AG04449 (cell line): ENCODE measurements around the gene ARID1B.

Source experiments
- CTCF ChIA-PET: fragments of 350-600 bp; formaldehyde crosslinking; extraction: SDS; loops from one replicate; lab custom pipeline; 2021; ENCODE audit warnings: antibody characterized with exemption; lab: Yijun Ruan, JAX
- POLR2A ChIA-PET: fragments of 400-600, 350-600 bp; formaldehyde crosslinking; extraction: SDS; loops from one replicate; lab custom pipeline; 2020; ENCODE audit warnings: antibody characterized with exemption, inconsistent platforms; lab: Yijun Ruan, JAX
- DNase-seq: peaks from one replicate; pipeline ENCODE4 v3.0.0-alpha.2; 2010; ENCODE audit warnings: low read depth, low spot score
- H3K4me3 ChIP-seq: 2 replicates; pipeline ENCODE4 v1.5.1; 2011; ENCODE audit warnings: low read depth, mild to moderate bottlenecking, control low read depth, low read length
- CTCF ChIP-seq: IDR thresholded peaks from one replicate; pipeline ENCODE4 v1.5.1; 2011; ENCODE audit warnings: mild to moderate bottlenecking, moderate library complexity, low read length, control low read depth, inconsistent platforms; ENCODE audit not compliant: insufficient read depth; ENCODE audit errors: missing control alignments

ARID1B gene

GRCh38 chr6:156867121-156867520, 89.9 kb downstream of the ARID1B start:
- ChIA-PET POLR2A (no interaction called here), CTCF (interaction anchor here (0.6 to 1.5 kb wide), 3 partner anchors 10 to 44 kb away, joined by 3 to 5 read pairs (median 5); no protein-coding TSS in a partner anchor)
- no peak overlapping the region for H3K4me3 ChIP-seq
- no peak for DNase-seq
- no peak for TF ChIP-seq CTCF

DNA sequence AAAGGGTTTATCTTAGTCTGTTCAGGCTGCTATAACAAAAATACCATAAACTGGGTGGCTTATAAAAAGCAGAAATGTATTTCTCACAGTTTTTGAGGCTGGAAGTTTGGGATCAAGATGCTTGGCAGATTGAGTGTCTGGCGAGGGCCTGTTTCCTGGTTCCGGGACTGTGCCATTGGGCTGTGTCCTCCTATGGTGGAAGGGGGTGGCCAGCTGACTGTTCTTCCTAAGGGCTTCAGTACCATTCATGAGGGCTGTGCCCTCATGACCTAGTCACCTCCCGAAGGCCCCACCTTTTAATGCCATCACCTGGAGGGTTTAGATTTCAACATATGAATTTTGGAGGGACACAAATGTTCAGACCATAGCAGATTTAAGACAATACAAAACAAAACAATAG, 91.2 kb downstream of the ARID1B start:
- ChIA-PET CTCF (interaction anchor here (1.4 kb wide), 1 partner anchor 15 kb away, joined by 5 read pairs; no protein-coding TSS in a partner anchor), POLR2A (no interaction called here)
- DNase-seq: no peak
- H3K4me3 ChIP-seq: no peak overlapping the region
- TF ChIP-seq CTCF: no peak

DNA sequence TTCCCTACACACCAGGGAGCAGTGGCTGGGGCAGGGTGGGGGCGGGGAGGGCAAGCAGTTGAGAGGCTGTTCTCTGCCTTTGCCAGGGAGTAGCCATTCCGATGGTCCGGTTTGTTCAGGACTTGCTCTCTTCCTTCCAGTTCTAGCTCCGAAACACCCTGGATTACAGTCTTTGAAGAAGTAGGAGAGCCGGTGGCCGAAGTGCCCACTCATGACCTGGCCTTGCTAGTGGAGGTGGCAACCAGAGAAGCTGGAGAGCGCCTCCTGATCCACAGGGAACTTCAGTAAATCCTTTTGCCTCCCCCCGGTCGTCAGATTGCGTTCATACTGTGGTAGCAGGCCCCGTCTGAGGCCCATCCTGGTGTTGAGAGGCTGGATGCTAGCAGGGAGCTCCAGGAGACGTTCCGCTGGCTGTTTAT, 92.8 kb downstream of the ARID1B start:
- CTCF ChIA-PET: interaction anchor here (0.7 to 1.4 kb wide), 3 partner anchors 9 to 40 kb away, joined by 3 read pairs; no protein-coding TSS in a partner anchor
- TF ChIP-seq CTCF: no peak
- no peak overlapping the region for H3K4me3 ChIP-seq
- no peak for DNase-seq
- POLR2A ChIA-PET: no interaction called here

DNA sequence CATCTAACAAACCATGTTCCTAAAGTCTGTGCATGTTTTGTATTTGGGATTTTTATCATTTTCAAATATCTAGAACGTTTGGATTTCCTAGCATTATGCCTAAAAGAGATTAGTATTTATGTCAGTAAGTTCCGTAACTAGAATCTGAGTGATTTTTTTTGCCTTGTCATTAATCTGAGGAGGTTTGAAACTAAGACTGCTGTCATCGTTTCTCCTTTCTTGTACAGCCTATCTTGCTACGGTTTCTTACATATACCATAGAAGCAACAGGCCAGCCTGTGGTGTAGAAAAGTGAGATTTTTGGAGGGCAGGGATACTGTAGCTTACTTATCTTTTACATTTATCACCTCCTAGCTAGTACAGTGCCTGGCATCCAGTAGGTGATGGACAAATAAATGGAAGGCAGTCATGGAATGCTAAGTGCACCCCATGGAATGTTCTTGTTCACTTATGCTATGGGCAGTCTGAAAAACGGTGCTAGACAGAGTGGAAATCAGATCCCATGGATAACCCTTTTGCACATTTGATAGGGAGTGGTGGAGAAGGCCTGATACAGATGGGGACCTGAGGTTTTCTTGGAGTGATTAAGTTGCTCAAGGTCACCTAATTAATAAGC, 93.9 kb downstream of the ARID1B start:
- CTCF ChIA-PET: interaction anchor here (0.6 kb wide), 1 partner anchor 306 kb away, joined by 5 read pairs; no protein-coding TSS in a partner anchor

GRCh38 chr6:156872903-156873302, 95.7 kb downstream of the ARID1B start:
- ChIA-PET POLR2A (no interaction called here), CTCF (no interaction called here)
- no peak for DNase-seq
- no peak overlapping the region for H3K4me3 ChIP-seq
- no peak for TF ChIP-seq CTCF

More for the DNA sequence above, 93.9 kb downstream of the ARID1B start:
- no peak for DNase-seq
- POLR2A ChIA-PET: no interaction called here
- H3K4me3 ChIP-seq: no peak overlapping the region
- TF ChIP-seq CTCF: no peak

GRCh38 chr6:156873654-156874380, 96.6 kb downstream of the ARID1B start:
- H3K4me3 ChIP-seq: no peak overlapping the region
- POLR2A ChIA-PET: no interaction called here
- no peak for TF ChIP-seq CTCF
- CTCF ChIA-PET: interaction anchor here (0.6 kb wide), 1 partner anchor 1404 kb away, joined by 4 read pairs; no protein-coding TSS in a partner anchor
- no peak for DNase-seq
